ENCODE measurements around the gene SPARCL1.

DNA sequence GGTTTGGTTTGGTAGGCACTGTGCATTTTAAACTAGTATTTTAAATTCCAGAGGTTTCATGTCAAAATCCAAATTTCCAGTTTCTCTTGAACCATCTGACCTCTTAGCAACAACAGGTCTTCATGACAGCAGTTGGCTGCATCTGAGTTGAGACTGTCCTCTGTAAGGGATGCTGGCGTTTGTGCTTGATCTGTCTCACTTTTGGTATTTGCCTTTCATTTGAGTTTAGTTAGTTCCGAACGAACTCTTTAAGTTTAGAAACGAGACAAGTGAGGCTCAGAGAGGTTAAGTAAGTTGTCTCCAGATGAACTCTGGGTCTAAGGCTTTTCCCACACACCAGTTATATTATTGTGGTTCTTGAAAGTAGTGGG lies 29.1 kb downstream of the SPARCL1 start:
- TF ChIP-seq, protein P1, sequence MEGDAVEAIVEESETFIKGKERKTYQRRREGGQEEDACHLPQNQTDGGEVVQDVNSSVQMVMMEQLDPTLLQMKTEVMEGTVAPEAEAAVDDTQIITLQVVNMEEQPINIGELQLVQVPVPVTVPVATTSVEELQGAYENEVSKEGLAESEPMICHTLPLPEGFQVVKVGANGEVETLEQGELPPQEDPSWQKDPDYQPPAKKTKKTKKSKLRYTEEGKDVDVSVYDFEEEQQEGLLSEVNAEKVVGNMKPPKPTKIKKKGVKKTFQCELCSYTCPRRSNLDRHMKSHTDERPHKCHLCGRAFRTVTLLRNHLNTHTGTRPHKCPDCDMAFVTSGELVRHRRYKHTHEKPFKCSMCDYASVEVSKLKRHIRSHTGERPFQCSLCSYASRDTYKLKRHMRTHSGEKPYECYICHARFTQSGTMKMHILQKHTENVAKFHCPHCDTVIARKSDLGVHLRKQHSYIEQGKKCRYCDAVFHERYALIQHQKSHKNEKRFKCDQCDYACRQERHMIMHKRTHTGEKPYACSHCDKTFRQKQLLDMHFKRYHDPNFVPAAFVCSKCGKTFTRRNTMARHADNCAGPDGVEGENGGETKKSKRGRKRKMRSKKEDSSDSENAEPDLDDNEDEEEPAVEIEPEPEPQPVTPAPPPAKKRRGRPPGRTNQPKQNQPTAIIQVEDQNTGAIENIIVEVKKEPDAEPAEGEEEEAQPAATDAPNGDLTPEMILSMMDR (IDR thresholded peaks at IDR 0.05; ENCODE audit: low read length): no peak
- TF ChIP-seq EZH2 (IDR thresholded peaks at IDR 0.05; ENCODE audit: borderline replicate concordance, low read length): no peak

Measured in OCI-LY1 (cell line).